Esophagus (tissue), 2 donors: ENCODE results near the gene PTPRS. TPM values are rescaled to one million over a fixed set of nuclear protein-coding genes. Genes with fewer than 3 reads are reported as not detected.
"Not testable (repeated sequence)": the region's sequence is repeated elsewhere in the genome, so short reads cannot be mapped to it uniquely, and the experiment has no call there.

Experiments
- H3K27ac ChIP-seq, 2 donors: one replicate each; pipeline ENCODE4 v1.5.1; 2013; ENCODE audit warnings: low read depth in 2 of 2, mild to moderate bottlenecking in 2 of 2, inconsistent platforms in 1 of 2, low read length in 1 of 2, moderate library complexity in 1 of 2
- H3K27me3 ChIP-seq, 2 donors: one replicate each; pipeline ENCODE4 v1.6.1; 2013; ENCODE audit warnings: low read length in 2 of 2, control low read depth in 1 of 2, mild to moderate bottlenecking in 1 of 2; ENCODE audit not compliant: insufficient read depth in 2 of 2, control insufficient read depth in 1 of 2
- H3K36me3 ChIP-seq, 2 donors: one replicate each; pipeline ENCODE4 v1.6.1; 2013; ENCODE audit warnings: low read length in 1 of 2; ENCODE audit not compliant: control insufficient read depth in 2 of 2, insufficient read depth in 2 of 2
- H3K4me1 ChIP-seq, 2 donors: one replicate each; pipeline ENCODE4 v1.6.1; 2013; ENCODE audit warnings: low read length in 1 of 2; ENCODE audit not compliant: control insufficient read depth in 2 of 2, insufficient read depth in 2 of 2
- H3K4me3 ChIP-seq, 2 donors: one replicate each; pipeline ENCODE4 v1.5.1; 2013; ENCODE audit warnings: low read length in 2 of 2, mild to moderate bottlenecking in 2 of 2, low read depth in 1 of 2, moderate library complexity in 1 of 2
- H3K9me3 ChIP-seq, 2 donors: one replicate each; pipeline ENCODE4 v1.6.1; 2013; ENCODE audit warnings: mild to moderate bottlenecking in 2 of 2, low read depth in 1 of 2, low read length in 1 of 2, moderate library complexity in 1 of 2; ENCODE audit not compliant: control insufficient read depth in 2 of 2, insufficient read depth in 1 of 2
- WGBS, 2 donors: extraction: QIAGEN DNeasy Blood & Tissue Kit; methylation state at CpG; one replicate each; pipeline ENCODE4 v1.1.7; 2013; 5-methylcytosine and 5-hydroxymethylcytosine counted together
- polyA plus RNA-seq, 2 donors: library from polyadenylated mRNA; stranded (reverse); fragments of 200-250 nt; gene quantifications; one replicate each; pipeline ENCODE4 v1.2.3, GENCODE V29; 2013
- donor health status: healthy with polysubstance abuse.
- donor health status: Bipolar disorder and iron deficiency.

The PTPRS gene
- polyA plus RNA-seq, 2 donors: 11.3 to 18.3 TPM

- H3K27me3 ChIP-seq, H3K36me3 ChIP-seq, H3K27ac ChIP-seq, H3K4me3 ChIP-seq, H3K4me1 ChIP-seq: not testable (repeated sequence)
- WGBS, 2 donors: 92 to 95% methylated on average over 8 of the region's 8 CpGs
- H3K9me3 ChIP-seq: peaks cover 0 to 10% of the 10 kb centered on the region in 2 donors
Measured at GRCh38 chr19:5328407-5328806, 12.2 kb downstream of the PTPRS start.

GRCh38 chr19:5326986-5327623 is 13.5 kb downstream of the PTPRS start:
- Histone ChIP-seq H3K4me3 (no peak overlapping the region), H3K27ac (no peak overlapping the region), H3K9me3 (peaks cover 0 to 10% of the 10 kb centered on the region in 2 donors), H3K36me3 (no peaks in the 10 kb centered on the region), H3K27me3 (no peaks in the 10 kb centered on the region), H3K4me1 (no peaks in the 10 kb centered on the region)
- WGBS, 2 donors: 81 to 84% methylated on average over 15 to 18 of the region's 18 CpGs

- Histone ChIP-seq H3K4me1 (no peaks in the 10 kb centered on the region), H3K27ac (no peak overlapping the region), H3K27me3 (no peaks in the 10 kb centered on the region), H3K36me3 (no peaks in the 10 kb centered on the region), H3K4me3 (no peak overlapping the region), H3K9me3 (peaks cover 0 to 10% of the 10 kb centered on the region in 2 donors)
- WGBS, 2 donors: 52 to 59% methylated on average over 9 of the region's 9 CpGs
Measured at GRCh38 chr19:5326545-5326944, 14.1 kb downstream of the PTPRS start.

- H3K27ac ChIP-seq: no peak overlapping the region
- H3K4me1 ChIP-seq: no peaks in the 10 kb centered on the region
- H3K27me3 ChIP-seq: no peaks in the 10 kb centered on the region
- 92 to 95% methylated on average over 3 of the region's 3 CpGs for WGBS, 2 donors
- no peak overlapping the region for H3K4me3 ChIP-seq
- peaks cover 0 to 10% of the 10 kb centered on the region in 2 donors for H3K9me3 ChIP-seq
- no peaks in the 10 kb centered on the region for H3K36me3 ChIP-seq
Measured at GRCh38 chr19:5324947-5325346, 15.7 kb downstream of the PTPRS start.

- Histone ChIP-seq H3K36me3 (no peaks in the 10 kb centered on the region), H3K4me1 (no peaks in the 10 kb centered on the region), H3K27me3 (no peaks in the 10 kb centered on the region), H3K9me3 (peaks cover 0 to 10% of the 10 kb centered on the region in 2 donors), H3K27ac (no peak overlapping the region), H3K4me3 (no peak overlapping the region)
- WGBS, 2 donors: 90 to 92% methylated on average over 7 of the region's 7 CpGs
Measured at GRCh38 chr19:5323475-5323811, 17.2 kb downstream of the PTPRS start.

- H3K27me3 ChIP-seq: no peaks in the 10 kb centered on the region
- 38 to 39% methylated on average over 34 of the region's 34 CpGs for WGBS, 2 donors
- H3K9me3 ChIP-seq: peaks cover 0 to 10% of the 10 kb centered on the region in 2 donors
- no peak overlapping the region for H3K27ac ChIP-seq
- no peaks in the 10 kb centered on the region for H3K4me1 ChIP-seq
- no peak overlapping the region for H3K4me3 ChIP-seq
- H3K36me3 ChIP-seq: no peaks in the 10 kb centered on the region
Measured at GRCh38 chr19:5321851-5322681, 18.5 kb downstream of the PTPRS start.

- no peaks in the 10 kb centered on the region for H3K36me3 ChIP-seq
- H3K4me3 ChIP-seq: no peak overlapping the region
- no peaks in the 10 kb centered on the region for H3K27me3 ChIP-seq
- no peaks in the 10 kb centered on the region for H3K4me1 ChIP-seq
- H3K9me3 ChIP-seq: peaks cover 0 to 10% of the 10 kb centered on the region in 2 donors
- H3K27ac ChIP-seq: no peak overlapping the region
- 92 to 94% methylated on average over 9 of the region's 9 CpGs for WGBS, 2 donors
Measured at GRCh38 chr19:5321066-5321642, 19.5 kb downstream of the PTPRS start.

GRCh38 chr19:5319516-5319915 is 21.1 kb downstream of the PTPRS start:
- WGBS, 2 donors: 52 to 84% methylated on average over 9 of the region's 9 CpGs
- Histone ChIP-seq H3K27me3 (no peaks in the 10 kb centered on the region), H3K27ac (no peak overlapping the region), H3K4me1 (no peaks in the 10 kb centered on the region), H3K4me3 (no peak overlapping the region), H3K9me3 (peaks cover 0 to under 1% of the 10 kb centered on the region in 2 donors), H3K36me3 (no peaks in the 10 kb centered on the region)

- Histone ChIP-seq H3K27ac (no peak overlapping the region), H3K9me3 (no peaks in the 10 kb centered on the region), H3K4me3 (no peak overlapping the region), H3K27me3 (no peaks in the 10 kb centered on the region), H3K36me3 (no peaks in the 10 kb centered on the region), H3K4me1 (no peaks in the 10 kb centered on the region)
- whole genome bisulfite sequencing, 2 donors: 90 to 93% methylated on average over 6 of the region's 6 CpGs
Measured at GRCh38 chr19:5318306-5318705, 22.3 kb downstream of the PTPRS start.
